Stomach (tissue), 9 donors: ENCODE data around the gene PHF20. TPM values are rescaled to one million over a fixed set of nuclear protein-coding genes. Genes with fewer than 3 reads are reported as not detected.
"Not testable (repeated sequence)": the region's sequence is repeated elsewhere in the genome, so short reads cannot be mapped to it uniquely, and the experiment has no call there.

Experiments
- DNase-seq, 2 donors: peaks; one replicate each; pipeline versions ENCODE4 v3.0.0 to v3.0.0-alpha.2; 2013 to 2019
- H3K27ac ChIP-seq, 5 donors: fragments of 200-600 bp in 4 of 5; sonication (generic) in 4 of 5; one replicate each; pipeline ENCODE4 v1.5.1; 2013 to 2019; ENCODE audit warnings: mild to moderate bottlenecking in 1 of 5, moderate library complexity in 1 of 5
- H3K27me3 ChIP-seq, 3 donors: fragments of 200-600 bp; sonication (generic); one replicate each; pipeline ENCODE4 v1.5.1; 2017 to 2019; ENCODE audit warnings: mixed run types in 1 of 3
- H3K36me3 ChIP-seq, 4 donors: fragments of 200-600 bp; sonication (generic); 1 replicate in 3 of 4; 2 replicates in 1 of 4; pipeline ENCODE4 v1.5.1; 2016 to 2019
- H3K4me1 ChIP-seq, 4 donors: fragments of 200-600 bp; sonication (generic); one replicate each; pipeline ENCODE4 v1.5.1; 2016 to 2019
- H3K4me3 ChIP-seq, 4 donors: fragments of 200-600 bp; sonication (generic) in 3 of 4; one replicate each; pipeline ENCODE4 v1.5.1; 2016 to 2019; ENCODE audit warnings: mild to moderate bottlenecking in 1 of 4
- H3K9me3 ChIP-seq, 4 donors: fragments of 200-600 bp; sonication (generic); one replicate each; pipeline ENCODE4 v1.5.1; 2016 to 2019
- EP300 ChIP-seq: sonication (generic); formaldehyde crosslinking; IDR thresholded peaks from one replicate; pipeline ENCODE4 v1.6.1; 2017; ENCODE audit warnings: antibody characterized with exemption
- POLR2A ChIP-seq, 4 donors: fragments of 450-650 bp; IDR thresholded peaks; one replicate each; pipeline ENCODE4 v1.6.1; 2016; ENCODE audit warnings: antibody characterized with exemption in 4 of 4, control low read depth in 2 of 4, mild to moderate bottlenecking in 1 of 4, moderate library complexity in 1 of 4
- POLR2AphosphoS5 ChIP-seq, 3 donors: sonication (generic); formaldehyde crosslinking; IDR thresholded peaks; one replicate each; pipeline ENCODE4 v1.6.1; 2016; ENCODE audit warnings: antibody characterized with exemption in 3 of 3
- WGBS, 5 donors: extraction: QIAGEN DNeasy Blood & Tissue Kit in 3 of 5; methylation state at CpG; one replicate each; pipeline versions ENCODE4 v1.1.5 to v1.1.7; 2013 to 2018; 5-methylcytosine and 5-hydroxymethylcytosine counted together
- intact Hi-C: fragments of 100-400 bp; cut with DNase I; formaldehyde crosslinking; loops from one replicate; pipeline ENCODE4 v1.15.1; 2023; ENCODE audit warnings: low total_unique reads
- polyA plus RNA-seq, 3 donors: library from polyadenylated mRNA; stranded (reverse); fragments of 200-250 nt; gene quantifications; one replicate each; pipeline ENCODE4 v1.2.3, GENCODE V29; 2013
- total RNA-seq, 5 donors: library from RNA; depleted of rRNA; stranded (reverse); fragments of >200 nt; gene quantifications; one replicate each; pipeline versions ENCODE4 v1.1.0 to v1.2.3, GENCODE V29; 2014 to 2016
- TF ChIP-seq, protein P1 (sequence below), 7 experiments: fragments of 450-650 bp in 4 of 7; fragments of 200-600 bp in 3 of 7; sonication (generic) in 3 of 7; IDR thresholded peaks; one replicate each; pipeline ENCODE4 v1.5.1; 2016 to 2019; ENCODE audit warnings: antibody characterized with exemption in 7 of 7, control low read depth in 2 of 7, mild to moderate bottlenecking in 1 of 7
- donor health status: healthy with polysubstance abuse.
- donor health status: Bipolar disorder and iron deficiency.
- donor health status: healthy.

PHF20 gene
- total and polyA plus RNA-seq, 8 donors = 18.3 to 135 (median 31.5) TPM

DNA sequence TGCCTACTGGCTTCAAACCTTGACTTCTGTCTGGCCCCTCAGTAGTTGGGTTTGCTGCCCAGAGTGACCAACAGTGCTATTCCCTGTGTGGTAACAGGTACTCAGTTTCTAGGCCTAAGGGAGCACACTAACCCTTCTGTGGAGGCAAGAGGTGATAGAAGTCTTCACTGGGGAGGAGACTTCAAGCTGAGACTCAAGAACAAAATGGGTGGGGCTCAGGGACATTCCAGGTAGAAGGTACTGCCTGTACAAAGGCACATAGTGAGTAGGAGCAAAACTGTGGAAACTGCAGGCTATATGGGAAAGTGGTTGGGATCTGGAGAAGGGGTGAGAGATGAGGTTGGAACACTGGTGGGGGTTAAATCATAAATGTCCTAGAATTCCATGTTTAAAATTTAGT, 184.8 kb downstream of the PHF20 start:
- intact Hi-C loops = no loop called here
- no peak overlapping the region for H3K4me3 ChIP-seq
- H3K27ac ChIP-seq = no peak overlapping the region
- H3K9me3 ChIP-seq = no peaks in the 10 kb centered on the region
- H3K27me3 ChIP-seq = no peaks in the 10 kb centered on the region
- DNase-seq = peak in 1 of 2 donors; percentile 36
- peaks cover 0 to 6% (median 2%) of the 10 kb centered on the region in 4 donors for H3K36me3 ChIP-seq
- H3K4me1 ChIP-seq = peaks cover 23 to 36% (median 31%) of the 10 kb centered on the region in 4 donors
- TF ChIP-seq EP300 (no peak), POLR2AphosphoS5 (IDR thresholded peaks at IDR 0.05) (no peak), POLR2A (IDR thresholded peaks at IDR 0.05) (no peak)
- TF ChIP-seq, protein P1, sequence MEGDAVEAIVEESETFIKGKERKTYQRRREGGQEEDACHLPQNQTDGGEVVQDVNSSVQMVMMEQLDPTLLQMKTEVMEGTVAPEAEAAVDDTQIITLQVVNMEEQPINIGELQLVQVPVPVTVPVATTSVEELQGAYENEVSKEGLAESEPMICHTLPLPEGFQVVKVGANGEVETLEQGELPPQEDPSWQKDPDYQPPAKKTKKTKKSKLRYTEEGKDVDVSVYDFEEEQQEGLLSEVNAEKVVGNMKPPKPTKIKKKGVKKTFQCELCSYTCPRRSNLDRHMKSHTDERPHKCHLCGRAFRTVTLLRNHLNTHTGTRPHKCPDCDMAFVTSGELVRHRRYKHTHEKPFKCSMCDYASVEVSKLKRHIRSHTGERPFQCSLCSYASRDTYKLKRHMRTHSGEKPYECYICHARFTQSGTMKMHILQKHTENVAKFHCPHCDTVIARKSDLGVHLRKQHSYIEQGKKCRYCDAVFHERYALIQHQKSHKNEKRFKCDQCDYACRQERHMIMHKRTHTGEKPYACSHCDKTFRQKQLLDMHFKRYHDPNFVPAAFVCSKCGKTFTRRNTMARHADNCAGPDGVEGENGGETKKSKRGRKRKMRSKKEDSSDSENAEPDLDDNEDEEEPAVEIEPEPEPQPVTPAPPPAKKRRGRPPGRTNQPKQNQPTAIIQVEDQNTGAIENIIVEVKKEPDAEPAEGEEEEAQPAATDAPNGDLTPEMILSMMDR (IDR thresholded peaks at IDR 0.05) = no peak

DNA sequence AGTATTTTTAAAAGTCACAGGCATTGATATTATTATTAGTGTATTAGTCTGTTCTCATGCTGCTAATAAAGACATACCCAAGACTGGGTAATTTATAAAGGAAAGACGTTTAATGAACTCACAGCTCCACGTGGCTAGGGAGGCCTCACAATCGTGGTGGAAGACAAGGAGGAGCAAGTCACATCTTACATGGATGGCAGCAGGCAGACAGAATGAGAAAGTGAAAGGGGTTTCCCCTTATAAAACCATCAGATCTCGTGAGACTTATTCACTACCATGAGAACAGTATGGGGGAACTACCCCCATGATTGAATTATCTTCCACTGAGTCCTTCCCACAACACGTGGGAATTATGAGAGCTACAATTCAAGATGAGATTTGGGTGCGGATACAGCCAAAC, 187.5 kb downstream of the PHF20 start:
- H3K4me1 ChIP-seq = peaks cover 7 to 15% (median 12%) of the 10 kb centered on the region in 4 donors
- intact Hi-C loops, H3K4me3 ChIP-seq, H3K36me3 ChIP-seq, H3K9me3 ChIP-seq, H3K27ac ChIP-seq, DNase-seq, H3K27me3 ChIP-seq: not testable (repeated sequence)
- WGBS, 5 donors = 77 to 85% (median 83%) methylated on average over 6 of the region's 6 CpGs

DNA sequence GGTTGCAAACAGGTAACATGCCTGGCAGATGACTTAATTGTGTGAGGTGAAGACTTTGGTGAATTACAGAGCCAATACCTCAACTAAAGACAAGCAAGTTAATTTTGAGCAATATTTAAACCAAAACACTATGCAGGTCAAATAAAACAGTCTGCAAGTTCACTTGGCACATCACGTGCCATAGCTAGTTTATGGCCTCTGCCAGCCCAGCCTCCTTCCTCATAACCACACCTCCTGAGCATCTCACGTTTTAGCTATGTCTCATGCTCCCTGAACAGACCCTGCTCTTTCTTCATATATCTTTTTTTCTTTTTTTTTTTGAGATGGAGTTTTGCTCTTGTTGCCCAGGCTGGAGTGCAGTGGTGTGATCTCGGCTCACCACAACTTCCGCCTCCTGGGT, 192.1 kb downstream of the PHF20 start:
- H3K27me3 ChIP-seq = no peaks in the 10 kb centered on the region
- no peaks in the 10 kb centered on the region for H3K36me3 ChIP-seq
- H3K4me3 ChIP-seq = no peak overlapping the region
- H3K9me3 ChIP-seq = no peaks in the 10 kb centered on the region
- DNase-seq = no peak
- WGBS, 5 donors = 89 to 94% (median 91%) methylated on average over 4 of the region's 4 CpGs
- TF ChIP-seq POLR2AphosphoS5 (IDR thresholded peaks at IDR 0.05) = no peak
- no peaks in the 10 kb centered on the region for H3K4me1 ChIP-seq
- no peak overlapping the region for H3K27ac ChIP-seq
- intact Hi-C loops = no loop called here

DNA sequence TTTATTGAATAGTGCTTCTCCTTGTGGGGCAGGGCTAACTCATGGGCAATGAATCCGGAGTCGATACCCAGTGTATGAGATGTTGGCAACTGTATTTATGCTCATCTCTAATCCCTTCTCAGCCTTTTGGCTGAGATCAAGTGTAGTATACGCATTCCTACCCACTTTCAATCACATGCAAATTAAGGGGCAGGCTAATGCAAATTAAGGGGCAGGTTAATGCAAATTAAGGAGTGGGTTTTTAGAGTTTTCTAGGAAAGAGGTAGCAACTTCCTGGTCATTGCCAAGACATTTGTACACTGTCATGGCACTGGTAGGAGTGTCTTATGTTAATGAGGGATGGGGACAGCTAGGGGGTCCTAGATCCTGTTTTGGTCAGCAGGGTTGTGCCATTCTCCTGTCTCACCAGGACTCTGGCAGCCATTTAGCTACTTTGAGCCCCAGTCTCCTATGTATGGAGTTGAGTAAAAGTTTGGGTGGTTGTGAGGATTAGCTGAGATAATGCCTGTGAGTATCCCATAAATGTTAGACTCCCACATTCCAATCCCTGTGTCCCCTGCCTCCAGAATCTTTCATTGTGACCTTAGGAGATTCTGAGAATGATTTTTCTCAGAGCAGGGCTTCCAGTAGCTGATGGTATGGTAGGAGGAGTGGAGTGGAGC, 196.3 kb downstream of the PHF20 start, which contains the start of gene CNBD2:
CNBD2 (plus strand) TSS at position 612 of the 662 bp plus-strand sequence. CDS start 173 bp downstream, outside the sequence.
- TF ChIP-seq EP300 (no peak), POLR2A (IDR thresholded peaks at IDR 0.05) (no peak), POLR2AphosphoS5 (IDR thresholded peaks at IDR 0.05) (no peak)
- TF ChIP-seq, protein P1 (IDR thresholded peaks at IDR 0.05) = no peak
- Histone ChIP-seq H3K4me3 (no peak within 1 kb of the TSS), H3K27me3 (no peaks in the 10 kb centered on the region), H3K27ac (no peak within 1 kb of the TSS), H3K4me1 (no peaks in the 10 kb centered on the region), H3K9me3 (no peaks in the 10 kb centered on the region), H3K36me3 (no peaks in the 10 kb centered on the region)
- DNase-seq = no peak
- 92 to 98% (median 95%) methylated on average over 3 of the region's 3 CpGs for WGBS, 5 donors
- intact Hi-C loops = no loop called here

DNA sequence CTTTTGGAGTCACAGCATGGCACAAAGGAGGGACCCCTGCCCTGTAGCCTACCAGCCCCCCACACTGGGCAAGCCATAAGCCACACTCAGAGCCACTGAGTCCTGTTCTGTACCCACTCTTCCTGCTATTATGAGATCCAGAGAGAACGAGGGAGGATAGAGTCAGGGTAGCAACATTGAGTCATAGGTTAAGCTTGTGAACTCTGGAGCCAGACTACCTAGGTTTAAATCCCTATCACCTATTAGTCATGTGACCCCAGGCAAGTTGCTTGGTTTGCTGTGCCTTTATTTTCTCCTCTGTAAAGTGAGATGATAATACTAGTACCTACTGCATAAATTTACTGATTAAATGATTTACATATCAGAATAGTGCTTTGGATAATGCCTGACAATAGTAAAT, 197.1 kb downstream of the PHF20 start:
- H3K27me3 ChIP-seq = no peaks in the 10 kb centered on the region
- H3K27ac ChIP-seq = no peak overlapping the region
- no peak overlapping the region for H3K4me3 ChIP-seq
- WGBS, 5 donors = 10 to 67% (median 29%) methylated on average over 1 of the region's 1 CpG
- no peaks in the 10 kb centered on the region for H3K9me3 ChIP-seq
- no peaks in the 10 kb centered on the region for H3K36me3 ChIP-seq
- no peaks in the 10 kb centered on the region for H3K4me1 ChIP-seq
- TF ChIP-seq POLR2A (IDR thresholded peaks at IDR 0.05) = no peak
- TF ChIP-seq EP300 = no peak
- TF ChIP-seq POLR2AphosphoS5 (IDR thresholded peaks at IDR 0.05) = no peak
- TF ChIP-seq, protein P1 (IDR thresholded peaks at IDR 0.05) = no peak
- intact Hi-C loops = no loop called here
- DNase-seq = no peak
